Measurements from ENCODE around the gene SMARCC2. TPM values are rescaled to one million over a fixed set of nuclear protein-coding genes. Genes with fewer than 3 reads are reported as not detected.
"Not testable (repeated sequence)": the region's sequence is repeated elsewhere in the genome, so short reads cannot be mapped to it uniquely, and the experiment has no call there.

Gene SMARCC2
- total and polyA plus RNA-seq, 2 of the 13 experiments (the other 11 are each of a cell fraction or from before 2014, with no cell fraction given), result 21.3 to 24.1 TPM

DNA sequence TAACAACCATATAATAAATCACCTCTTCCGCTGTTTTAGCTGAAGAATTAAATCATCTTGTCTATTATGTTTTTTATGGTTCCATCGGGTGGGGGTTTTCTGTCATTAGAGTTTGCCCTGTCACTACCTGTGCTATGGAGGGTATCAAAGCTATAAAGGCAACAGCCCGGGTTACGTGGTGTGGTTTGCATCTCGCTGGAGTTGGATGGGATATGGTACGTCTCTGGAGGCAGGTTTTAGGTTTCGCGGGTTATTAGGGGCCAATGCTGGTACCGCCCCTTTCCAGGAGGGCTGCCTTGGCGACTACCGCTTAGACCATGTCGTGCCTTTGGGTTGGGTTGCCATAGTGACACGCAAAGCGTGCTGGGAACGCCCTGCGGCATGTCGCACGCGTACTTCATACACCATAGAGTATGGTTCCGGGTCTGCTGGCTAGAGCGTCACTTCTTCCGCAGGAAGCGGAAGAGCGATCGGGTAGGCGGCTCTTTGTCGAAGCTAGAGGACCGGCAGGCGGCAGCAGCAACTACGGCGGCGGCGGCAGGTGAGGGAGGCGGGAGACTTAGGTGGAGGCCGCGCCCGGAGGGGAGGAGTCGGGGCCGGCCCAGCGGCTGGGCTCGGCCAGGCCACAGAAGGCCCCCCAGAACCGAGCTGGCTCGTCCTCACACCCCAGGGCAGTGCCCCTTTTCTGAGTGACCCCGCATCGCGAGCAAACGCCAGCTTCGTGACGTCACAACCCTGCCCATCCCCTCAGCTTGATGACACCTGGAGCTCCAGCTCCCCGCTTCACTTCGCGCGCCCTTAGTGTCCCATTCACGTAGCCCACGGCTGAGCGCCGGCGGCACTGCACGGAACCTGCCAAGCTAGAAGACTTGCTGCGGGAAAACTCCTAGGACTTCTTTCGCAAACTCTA is 71.2 kb downstream of the SMARCC2 start, which contains the start of gene ZC3H10 (continued):
- TF ChIP-seq ARNT2 (CRISPR knock-in tag; IDR thresholded peaks at IDR 0.05; ENCODE audit: low read depth) (peak; percentile 92), HOXA5 (CRISPR knock-in tag; IDR thresholded peaks at IDR 0.05) (peak; percentile 57; the same call in 1 of the 2 replicates), TBX2 (CRISPR knock-in tag; IDR thresholded peaks at IDR 0.05; ENCODE audit: borderline replicate concordance) (peak; percentile 89), TCF12 (IDR thresholded peaks at IDR 0.05) (no peak), TCF12 (CRISPR knock-in tag; IDR thresholded peaks at IDR 0.05) (peak; percentile 38; the same call in 1 of the 2 replicates)

DNA sequence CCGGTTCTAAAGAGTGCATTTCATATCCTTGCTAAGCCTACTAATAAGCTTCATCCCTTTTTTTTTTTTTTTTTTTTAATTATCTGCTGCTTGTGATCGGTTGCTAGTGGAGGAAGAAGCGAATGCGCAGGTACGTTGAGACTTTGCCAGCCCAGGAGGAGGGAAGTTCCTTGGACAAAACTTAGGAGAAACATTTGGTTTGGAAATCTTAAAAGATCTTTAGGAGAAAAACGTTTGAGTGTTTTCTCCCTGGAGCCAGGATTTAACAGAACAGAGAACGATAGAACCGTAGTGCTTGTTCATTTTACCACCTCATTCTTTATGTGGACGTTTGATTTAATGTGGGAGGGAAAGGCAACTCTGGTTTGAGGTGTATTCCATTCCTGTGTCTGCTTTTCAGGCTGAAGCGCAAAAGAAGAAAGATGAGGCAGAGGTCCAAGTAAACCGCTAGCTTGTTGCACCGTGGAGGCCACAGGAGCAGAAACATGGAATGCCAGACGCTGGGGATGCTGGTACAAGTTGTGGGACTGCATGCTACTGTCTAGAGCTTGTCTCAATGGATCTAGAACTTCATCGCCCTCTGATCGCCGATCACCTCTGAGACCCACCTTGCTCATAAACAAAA is 72.1 kb downstream of the SMARCC2 start:
- Histone ChIP-seq H3K27ac (ENCODE audit: extremely low read length, insufficient read depth, low read length) (peak overlapping the region; percentile 93), H3K36me3 (replicated peaks in 1 of 2; ENCODE audit: control insufficient read depth in 1 of 2, insufficient read depth in 2 of 2, low read length in 2 of 2) (peaks cover 5 to 17% of the 10 kb centered on the region in 2 experiments; a peak in 3 of 5 replicates), H3K4me2 (ENCODE audit: low read depth, low read length) (peak overlapping the region; percentile 84), H3K4me1 (ENCODE audit: insufficient read depth, low read length) (peaks cover 43% of the 10 kb centered on the region), H3K4me3 (replicated peaks in 1 of 3; ENCODE audit: insufficient read depth in 1 of 3, low read depth in 2 of 3, low read length in 3 of 3) (peak overlapping the region; percentile 69 to 86 (median 71)), H3K9ac (ENCODE audit: insufficient read depth, low read depth, low read length) (peak overlapping the region; percentile 99), H3K79me2 (ENCODE audit: insufficient read depth, low read length) (peaks cover 15% of the 10 kb centered on the region)
- FAIRE-seq; H3K27me3 ChIP-seq (ENCODE audit: control insufficient read depth in 1 of 2, insufficient read depth in 2 of 2, low read length in 2 of 2); ATAC-seq; H4K20me1 ChIP-seq (ENCODE audit: insufficient read depth, low read length); BruUV-seq (replicated peaks); DNase-seq (ENCODE audit: low spot score); in situ Hi-C loops (cut with HindIII; ENCODE audit: extremely low pct_ligation_motif_present, low pct_unique_long_range_greater_than_20kb); H3K9me3 ChIP-seq (ENCODE audit: low read length); H2AFZ ChIP-seq (ENCODE audit: low read length): not testable (repeated sequence)
- POLR2A ChIA-PET, result interaction anchor here (0.6 to 6.2 kb wide), 17 partner anchors 9 to 520 kb away, joined by 3 to 128 read pairs (median 6); partner anchors contain the start of genes CNPY2, ERBB3, ESYT1 and MYL6
- WGBS (ENCODE audit: low lambda C conversion rate), result 3% methylated on average over 13 of the region's 16 CpGs
- intact Hi-C loops (cut with micrococcal nuclease; ENCODE audit: unreplicated experiment), result loop anchor here (5.0 kb wide), 2 partner anchors 70 to 350 kb away; partner anchors contain the start of gene SPRYD4
- CTCF ChIA-PET (ENCODE audit: low intra/inter-chr PET ratio, low total read pairs), result interaction anchor here (3.2 kb wide), 1 partner anchor 72 kb away, joined by 49 read pairs; the partner anchor contains the start of gene SMARCC2
